Mesodermal cell (in vitro differentiated cells): ENCODE results near the gene FBL.
"Not testable (repeated sequence)": the region's sequence is repeated elsewhere in the genome, so short reads cannot be mapped to it uniquely, and the experiment has no call there.

Source experiments
- H3K27ac ChIP-seq: 2 replicates; pipeline ENCODE4 v1.7.0; 2013; ENCODE audit warnings: mild to moderate bottlenecking, low read depth, low read length, moderate library complexity; ENCODE audit not compliant: severe bottlenecking
- H3K36me3 ChIP-seq: 2 replicates; pipeline ENCODE4 v1.7.1; 2013; ENCODE audit warnings: mild to moderate bottlenecking, low read length, moderate library complexity; ENCODE audit not compliant: control insufficient read depth, insufficient read depth
- H3K4me1 ChIP-seq: one replicate; pipeline ENCODE4 v1.7.1; 2013; ENCODE audit warnings: mild to moderate bottlenecking, low read length; ENCODE audit not compliant: insufficient read depth, control insufficient read depth, poor library complexity, severe bottlenecking
- H3K4me3 ChIP-seq: 2 replicates; pipeline ENCODE4 v1.7.0; 2013; ENCODE audit warnings: low read length, control low read depth, mild to moderate bottlenecking; ENCODE audit not compliant: insufficient read depth, poor library complexity, severe bottlenecking; ENCODE audit errors: extremely low read depth
- H3K9me3 ChIP-seq: 2 replicates; pipeline ENCODE4 v1.7.1; 2013; ENCODE audit warnings: mild to moderate bottlenecking, low read length, moderate library complexity; ENCODE audit not compliant: control insufficient read depth
- WGBS, 2 experiments: methylation state at CpG; one replicate each; pipeline ENCODE4 v1.1.5; 2013; ENCODE audit warnings: missing lambda C conversion rate in 2 of 2; ENCODE audit not compliant: insufficient coverage in 2 of 2; 5-methylcytosine and 5-hydroxymethylcytosine counted together

The FBL gene

GRCh38 chr19:39875401-39875864, 29.3 kb upstream of the FBL start:
- not testable (repeated sequence) for H3K27ac ChIP-seq, H3K9me3 ChIP-seq, H3K4me3 ChIP-seq, H3K36me3 ChIP-seq, H3K4me1 ChIP-seq
- 72 to 85% methylated on average over 27 to 38 of the region's 43 CpGs for WGBS, 2 experiments

DNA sequence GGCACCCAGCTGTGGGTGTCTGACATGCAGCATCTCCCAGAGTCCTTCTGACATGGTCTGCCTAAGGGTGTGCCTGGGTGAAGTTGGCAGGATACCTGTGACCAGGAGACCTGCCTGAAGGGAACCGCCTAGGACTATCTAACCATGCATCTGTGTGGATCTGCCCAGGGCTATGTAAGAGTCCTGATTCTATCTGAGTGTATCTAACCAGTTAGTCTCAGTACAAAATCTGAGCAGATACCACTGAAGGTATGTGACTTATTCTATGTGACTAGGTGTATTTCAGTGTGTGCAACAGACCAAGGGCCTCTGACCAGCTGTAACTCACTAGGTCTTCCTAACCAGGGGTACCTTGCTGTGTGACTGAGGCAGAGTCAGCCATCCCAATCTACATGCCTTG, 28.2 kb upstream of the FBL start:
- Histone ChIP-seq H3K9me3 (no peaks in the 10 kb centered on the region), H3K4me3 (no peak overlapping the region), H3K4me1 (no peaks in the 10 kb centered on the region), H3K36me3 (no peaks in the 10 kb centered on the region), H3K27ac (no peak overlapping the region)
- WGBS, 2 experiments: 100% methylated on average over 1 of the region's 1 CpG; no CpG with 5 or more reads in 1 of the 2 experiments

- Histone ChIP-seq H3K9me3 (no peaks in the 10 kb centered on the region), H3K4me3 (no peak overlapping the region), H3K4me1 (no peaks in the 10 kb centered on the region), H3K27ac (no peak overlapping the region), H3K36me3 (no peaks in the 10 kb centered on the region)
- WGBS, 2 experiments: 91 to 93% methylated on average over 17 to 20 of the region's 20 CpGs
Measured at GRCh38 chr19:39873385-39873784, 27.2 kb upstream of the FBL start.

- no peaks in the 10 kb centered on the region for H3K9me3 ChIP-seq
- H3K27ac ChIP-seq: no peak overlapping the region
- WGBS, 2 experiments: 89 to 93% methylated on average over 47 of the region's 47 CpGs
- H3K4me3 ChIP-seq: no peak overlapping the region
- H3K4me1 ChIP-seq: no peaks in the 10 kb centered on the region
- no peaks in the 10 kb centered on the region for H3K36me3 ChIP-seq
Measured at GRCh38 chr19:39871886-39872866, 26.0 kb upstream of the FBL start.

DNA sequence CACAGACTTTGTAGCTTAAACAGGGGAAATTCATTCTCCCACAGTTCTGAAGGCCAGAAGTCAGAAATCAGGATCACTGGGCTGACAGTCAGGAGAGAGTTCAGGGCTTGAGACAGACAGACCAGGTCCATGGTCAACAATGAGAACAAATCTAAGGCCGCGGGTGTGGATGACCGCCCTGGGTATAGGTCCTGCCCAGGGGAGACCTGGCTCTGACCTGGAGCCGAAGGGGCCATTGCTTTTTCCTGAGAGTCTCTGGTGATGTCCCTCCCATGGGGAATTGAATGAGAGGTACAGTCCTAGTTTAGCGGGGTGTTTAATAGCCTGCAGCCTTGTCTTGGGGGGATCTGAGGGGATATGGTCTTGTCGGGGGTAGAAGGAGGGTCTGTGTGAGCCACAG, 25.2 kb upstream of the FBL start:
- H3K4me1 ChIP-seq: no peaks in the 10 kb centered on the region
- no peaks in the 10 kb centered on the region for H3K36me3 ChIP-seq
- no peak overlapping the region for H3K27ac ChIP-seq
- 93% methylated on average over 4 to 5 of the region's 6 CpGs for WGBS, 2 experiments
- no peak overlapping the region for H3K4me3 ChIP-seq
- H3K9me3 ChIP-seq: no peaks in the 10 kb centered on the region

GRCh38 chr19:39870171-39870971, 24.2 kb upstream of the FBL start:
- H3K4me3 ChIP-seq: no peak overlapping the region
- H3K4me1 ChIP-seq: no peaks in the 10 kb centered on the region
- H3K27ac ChIP-seq: no peak overlapping the region
- no peaks in the 10 kb centered on the region for H3K9me3 ChIP-seq
- WGBS, 2 experiments: 24 to 38% methylated on average over 13 to 15 of the region's 16 CpGs
- H3K36me3 ChIP-seq: no peaks in the 10 kb centered on the region

- H3K27ac ChIP-seq: no peak overlapping the region
- H3K36me3 ChIP-seq: no peaks in the 10 kb centered on the region
- 80 to 100% methylated on average over 1 to 2 of the region's 6 CpGs for WGBS, 2 experiments
- H3K4me1 ChIP-seq: no peaks in the 10 kb centered on the region
- no peak overlapping the region for H3K4me3 ChIP-seq
- no peaks in the 10 kb centered on the region for H3K9me3 ChIP-seq
Measured at GRCh38 chr19:39867952-39868351, 21.8 kb upstream of the FBL start.

DNA sequence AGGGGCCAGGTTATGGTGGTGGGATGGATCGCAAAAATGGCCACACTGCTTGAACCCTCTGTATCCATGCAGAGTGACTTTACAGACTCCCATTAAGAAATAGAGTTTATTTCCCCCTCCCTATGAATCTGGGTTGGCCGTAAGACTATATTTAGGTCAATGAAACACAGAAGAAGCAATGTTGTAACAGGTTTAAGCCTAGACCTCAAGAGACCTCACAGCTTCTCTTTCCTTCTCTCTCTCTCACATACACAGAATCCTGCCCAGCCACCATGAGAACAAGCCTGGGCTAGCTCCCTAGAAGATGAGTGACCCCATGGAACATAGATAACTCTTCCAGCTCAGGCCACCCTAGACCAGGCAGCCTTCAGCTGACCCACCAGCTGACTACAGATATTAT, 21.0 kb upstream of the FBL start:
- no CpG with 5 or more reads among the region's 2 CpGs for WGBS, 2 experiments
- Histone ChIP-seq H3K36me3 (no peaks in the 10 kb centered on the region), H3K4me3 (no peak overlapping the region), H3K27ac (no peak overlapping the region), H3K4me1 (no peaks in the 10 kb centered on the region), H3K9me3 (no peaks in the 10 kb centered on the region)

- Histone ChIP-seq H3K4me3 (no peak overlapping the region), H3K27ac (no peak overlapping the region), H3K9me3 (no peaks in the 10 kb centered on the region), H3K4me1 (no peaks in the 10 kb centered on the region), H3K36me3 (no peaks in the 10 kb centered on the region)
- WGBS, 2 experiments: 93 to 95% methylated on average over 3 to 4 of the region's 5 CpGs
Measured at GRCh38 chr19:39865953-39866352, 19.8 kb upstream of the FBL start.

GRCh38 chr19:39865186-39865585, 19.0 kb upstream of the FBL start:
- no peak overlapping the region for H3K27ac ChIP-seq
- WGBS, 2 experiments: 92 to 100% methylated on average over 1 to 2 of the region's 2 CpGs
- H3K9me3 ChIP-seq: no peaks in the 10 kb centered on the region
- H3K36me3 ChIP-seq: no peaks in the 10 kb centered on the region
- no peak overlapping the region for H3K4me3 ChIP-seq
- H3K4me1 ChIP-seq: no peaks in the 10 kb centered on the region
